Fibroblast of villous mesenchyme (primary cell): ENCODE measurements around the gene CASP7. TPM values are rescaled to one million over a fixed set of nuclear protein-coding genes. Genes with fewer than 3 reads are reported as not detected.

Source experiments
- DNase-seq: peaks from one replicate; pipeline ENCODE4 v3.0.0-alpha.2; 2010; ENCODE audit warnings: low read depth
- H3K4me3 ChIP-seq: 2 replicates; pipeline ENCODE4 v1.5.1; 2011; ENCODE audit warnings: low read depth, mild to moderate bottlenecking, low read length
- total RNA-seq: library from RNA; depleted of rRNA; stranded (reverse); fragments of >200 nt; gene quantifications from 2 replicates; pipeline ENCODE4 v1.2.3, GENCODE V29; 2012
- TF ChIP-seq, protein P1 (sequence below): IDR thresholded peaks from 2 replicates; pipeline ENCODE4 v1.5.1; 2012; ENCODE audit warnings: low read depth, mild to moderate bottlenecking, low read length; ENCODE audit not compliant: insufficient read depth

Gene CASP7
- total RNA-seq, 1 donor: 35.4 TPM

DNA sequence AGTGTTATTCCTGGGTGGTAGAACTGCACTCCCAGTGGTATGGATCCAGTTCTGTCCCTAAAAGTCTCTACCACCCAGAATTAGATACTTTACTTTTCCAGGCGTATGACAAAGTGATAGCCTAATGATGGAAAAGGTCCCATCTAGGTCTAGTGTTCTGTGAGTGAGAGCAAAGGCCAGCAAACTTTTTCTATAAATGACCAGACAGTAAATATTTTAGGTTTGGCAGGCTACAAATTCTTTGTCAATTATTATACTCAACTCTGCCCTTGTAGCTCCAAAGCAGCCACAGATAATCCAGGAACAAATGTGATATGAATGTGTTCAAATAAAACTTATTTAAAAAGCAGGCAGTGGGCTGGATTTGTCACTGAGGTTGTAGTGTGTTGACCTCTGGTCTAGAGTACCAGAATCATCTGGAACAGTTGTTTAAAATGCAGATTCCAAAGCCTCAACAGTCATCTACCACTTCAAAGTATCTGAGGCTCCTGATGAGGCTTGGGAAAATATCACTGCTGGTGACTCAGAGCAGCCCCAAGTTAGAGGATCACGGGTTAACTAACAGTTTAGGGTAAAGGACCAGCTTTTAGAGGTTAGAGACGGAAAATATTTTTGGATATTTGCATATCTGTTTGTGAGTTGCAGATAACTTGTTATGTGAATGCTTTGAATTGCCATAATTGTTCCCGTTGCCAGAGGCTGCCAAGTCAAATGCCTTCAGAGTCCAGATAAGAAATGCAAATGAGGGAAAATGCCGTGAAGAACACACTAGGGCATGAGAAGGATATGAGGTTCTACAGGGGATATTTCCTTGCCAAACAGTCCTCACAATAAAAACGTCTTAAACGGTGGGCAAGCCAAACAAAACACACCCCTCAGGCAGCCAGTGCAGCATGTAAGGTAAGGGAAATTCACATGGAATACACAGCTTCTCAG is 35.3 kb upstream of the CASP7 start:
- peak; percentile 72 for DNase-seq
- H3K4me3 ChIP-seq: no peak overlapping the region
- TF ChIP-seq, protein P1, sequence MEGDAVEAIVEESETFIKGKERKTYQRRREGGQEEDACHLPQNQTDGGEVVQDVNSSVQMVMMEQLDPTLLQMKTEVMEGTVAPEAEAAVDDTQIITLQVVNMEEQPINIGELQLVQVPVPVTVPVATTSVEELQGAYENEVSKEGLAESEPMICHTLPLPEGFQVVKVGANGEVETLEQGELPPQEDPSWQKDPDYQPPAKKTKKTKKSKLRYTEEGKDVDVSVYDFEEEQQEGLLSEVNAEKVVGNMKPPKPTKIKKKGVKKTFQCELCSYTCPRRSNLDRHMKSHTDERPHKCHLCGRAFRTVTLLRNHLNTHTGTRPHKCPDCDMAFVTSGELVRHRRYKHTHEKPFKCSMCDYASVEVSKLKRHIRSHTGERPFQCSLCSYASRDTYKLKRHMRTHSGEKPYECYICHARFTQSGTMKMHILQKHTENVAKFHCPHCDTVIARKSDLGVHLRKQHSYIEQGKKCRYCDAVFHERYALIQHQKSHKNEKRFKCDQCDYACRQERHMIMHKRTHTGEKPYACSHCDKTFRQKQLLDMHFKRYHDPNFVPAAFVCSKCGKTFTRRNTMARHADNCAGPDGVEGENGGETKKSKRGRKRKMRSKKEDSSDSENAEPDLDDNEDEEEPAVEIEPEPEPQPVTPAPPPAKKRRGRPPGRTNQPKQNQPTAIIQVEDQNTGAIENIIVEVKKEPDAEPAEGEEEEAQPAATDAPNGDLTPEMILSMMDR: no peak

DNA sequence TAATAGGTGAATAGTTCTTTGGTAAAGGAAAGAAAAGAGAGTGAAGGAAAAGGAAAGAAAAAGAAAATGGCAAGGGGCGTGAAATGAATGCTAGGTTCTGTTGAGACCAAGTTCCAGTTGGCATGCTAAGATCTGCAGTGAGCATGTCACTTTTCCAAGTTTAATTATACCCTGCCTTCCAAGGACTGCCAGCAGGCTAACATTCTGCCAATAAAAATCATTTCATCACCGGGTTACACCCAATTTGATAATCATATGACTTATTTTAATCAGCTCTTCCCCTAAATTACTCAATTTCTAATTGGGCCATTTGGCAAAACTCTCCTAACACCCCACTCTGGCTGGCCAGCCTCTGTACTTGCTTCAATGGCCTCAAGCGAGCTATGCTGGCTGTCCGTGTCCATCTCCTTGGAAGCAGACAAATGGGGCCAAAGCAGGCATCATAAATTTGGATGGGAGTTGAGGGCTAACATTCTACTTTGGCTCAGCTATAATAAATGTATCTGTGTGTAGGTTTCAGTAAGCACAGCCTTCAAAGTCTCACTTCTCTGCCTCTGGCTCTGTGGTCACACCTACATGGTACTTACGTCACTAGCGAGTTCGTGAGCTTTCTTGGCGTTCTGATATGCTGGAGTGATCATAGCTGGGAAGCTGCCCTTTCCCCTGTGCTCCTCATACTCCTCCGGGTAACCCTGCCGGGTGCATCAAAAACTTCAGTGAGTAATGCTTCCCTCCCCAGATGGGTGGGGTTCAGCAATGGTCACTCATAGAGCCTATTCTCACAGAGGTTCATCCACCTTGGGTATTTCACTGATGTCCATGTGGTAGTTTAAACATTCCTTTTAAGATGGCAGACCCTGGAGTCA is 33.1 kb upstream of the CASP7 start:
- TF ChIP-seq, protein P1: no peak
- no peak for DNase-seq
- H3K4me3 ChIP-seq: no peak overlapping the region

DNA sequence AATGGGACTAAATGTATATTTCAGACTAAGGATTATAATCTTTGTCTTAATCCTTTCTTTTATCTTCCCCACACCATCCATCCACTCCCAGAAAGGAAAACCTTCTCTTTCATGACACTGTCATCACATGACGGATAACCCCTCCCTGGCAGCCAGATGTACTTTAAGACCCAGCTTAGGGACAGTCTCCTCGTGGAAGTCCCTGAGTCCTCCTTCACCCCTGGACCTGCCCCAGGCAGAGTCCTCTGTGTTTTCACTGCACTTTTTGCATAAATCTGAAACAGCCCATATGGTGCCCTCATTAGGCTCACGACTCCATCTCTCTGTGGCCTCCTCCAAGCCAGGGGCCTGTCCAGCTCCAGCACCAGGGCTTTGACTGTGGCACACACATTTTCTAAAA is 31.9 kb upstream of the CASP7 start:
- no peak for DNase-seq
- TF ChIP-seq, protein P1: no peak
- no peak overlapping the region for H3K4me3 ChIP-seq

DNA sequence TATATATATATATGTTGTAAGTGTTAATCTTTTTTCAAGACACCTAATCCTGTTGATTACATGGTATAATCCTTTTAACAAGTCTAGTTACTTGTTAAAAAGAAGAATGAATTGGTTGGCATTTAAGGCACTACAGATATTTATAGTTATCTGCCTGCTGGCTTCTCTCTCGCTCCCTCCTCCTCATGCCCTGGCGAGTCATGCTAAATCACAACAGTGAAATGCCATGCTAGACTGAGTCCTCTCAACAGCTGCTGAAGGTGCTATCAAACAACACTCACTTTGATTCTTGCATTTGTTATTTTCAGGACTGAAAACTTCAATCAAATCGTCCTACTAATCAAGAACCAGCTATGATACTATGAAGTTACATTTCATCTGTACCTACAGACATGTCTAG is 31.2 kb upstream of the CASP7 start:
- H3K4me3 ChIP-seq: no peak overlapping the region
- DNase-seq: no peak
- TF ChIP-seq, protein P1: no peak

DNA sequence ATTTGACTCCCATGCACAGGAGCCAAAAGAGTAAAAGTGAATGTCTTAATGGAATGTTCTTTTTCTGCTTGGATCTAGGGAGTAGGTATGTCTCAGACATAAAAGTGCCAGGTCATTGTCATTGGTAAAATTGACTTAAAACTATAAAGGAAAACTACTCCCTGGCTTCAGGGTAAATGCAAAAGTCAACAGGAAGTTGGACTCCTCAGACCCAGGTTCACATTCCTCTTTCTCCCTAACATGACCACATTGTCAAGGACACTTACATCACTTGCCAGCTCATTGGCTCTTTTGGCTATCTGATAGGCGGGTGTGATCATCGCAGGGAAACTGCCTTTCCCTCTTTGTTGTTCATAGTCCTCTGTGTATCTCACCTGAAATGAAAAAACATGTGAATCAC is 29.5 kb upstream of the CASP7 start:
- TF ChIP-seq, protein P1: no peak
- no peak overlapping the region for H3K4me3 ChIP-seq
- DNase-seq: no peak

DNA sequence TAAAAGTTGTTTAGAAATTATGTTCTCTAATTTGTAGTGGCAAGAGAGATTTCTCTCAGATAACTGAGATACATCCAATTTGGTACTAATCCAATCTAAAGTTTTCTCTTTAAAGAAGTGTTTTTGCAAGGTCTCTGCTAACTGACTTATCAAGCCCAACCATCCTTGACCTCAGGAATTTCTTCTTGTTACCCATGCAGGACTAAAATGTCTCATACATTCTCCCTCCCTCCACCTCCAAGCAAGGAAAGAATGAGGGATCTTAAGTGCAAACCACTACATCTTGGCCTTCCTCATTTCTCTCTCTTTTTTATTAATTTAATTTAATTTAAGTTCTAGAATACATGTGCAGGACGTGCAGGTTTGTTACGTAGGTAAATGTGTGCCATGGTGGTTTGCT is 28.7 kb upstream of the CASP7 start:
- DNase-seq: no peak
- H3K4me3 ChIP-seq: no peak overlapping the region
- TF ChIP-seq, protein P1: no peak
